Endothelial cell of umbilical vein (primary cell): ENCODE measurements around the gene DYRK1B. TPM values are rescaled to one million over a fixed set of nuclear protein-coding genes. Genes with fewer than 3 reads are reported as not detected.

Source experiments
- BruUV-seq: library from RNA; stranded (reverse); fragments of 400-500 nt; replicated peaks from 2 replicates; lab custom pipeline; 2021; lab: Mats Ljungman, UMichigan
- CTCF ChIA-PET: fragments of 300-600, 350-600 bp; sonication (Branson Sonifier 250); formaldehyde crosslinking; loops from one replicate; lab custom pipeline; 2021; ENCODE audit warnings: antibody characterized with exemption, inconsistent platforms; lab: Charles Lee
- POLR2A ChIA-PET: fragments of 300-600, 350-600 bp; sonication (Branson Sonifier 250); formaldehyde crosslinking; loops from one replicate; lab custom pipeline; 2021; ENCODE audit warnings: antibody characterized with exemption, inconsistent platforms; lab: Charles Lee
- DNase-seq: peaks from one replicate; pipeline ENCODE4 v3.0.0-alpha.2; 2011; ENCODE audit warnings: low read depth, low spot score
- FAIRE-seq: peaks from 2 replicates; lab custom pipeline; 2011; peaks lifted over from hg19 to GRCh38; lab: Jason Lieb, UNC
- H2AFZ ChIP-seq: 2 replicates; pipeline ENCODE4 v1.6.0; 2012; ENCODE audit warnings: low read depth, low read length, control low read depth, inconsistent platforms
- H3K27ac ChIP-seq: 2 replicates; pipeline ENCODE4 v1.5.1; 2011; ENCODE audit warnings: low read depth, mild to moderate bottlenecking, control low read depth, low read length, moderate library complexity; ENCODE audit not compliant: insufficient read depth
- H3K27me3 ChIP-seq, 2 experiments: 2 replicates each; pipeline versions ENCODE4 v1.6.0 to v1.6.1; 2011; ENCODE audit warnings: low read length in 2 of 2, mixed read lengths in 1 of 2; ENCODE audit not compliant: control insufficient read depth in 2 of 2, insufficient read depth in 2 of 2
- H3K36me3 ChIP-seq, 2 experiments: 2 replicates in 1 of 2; 3 replicates in 1 of 2; pipeline ENCODE4 v1.5.1; 2011; ENCODE audit warnings: low read length in 2 of 2, mild to moderate bottlenecking in 1 of 2, moderate library complexity in 1 of 2; ENCODE audit not compliant: control insufficient read depth in 2 of 2, insufficient read depth in 2 of 2; ENCODE audit errors: extremely low read depth in 1 of 2
- H3K4me1 ChIP-seq: 3 replicates; pipeline ENCODE4 v1.5.1; 2011; ENCODE audit warnings: mild to moderate bottlenecking, low read length; ENCODE audit not compliant: control insufficient read depth, insufficient read depth; ENCODE audit errors: extremely low read depth
- H3K4me2 ChIP-seq: 2 replicates; pipeline ENCODE4 v1.6.1; 2011; ENCODE audit warnings: low read length, control low read depth, mixed read lengths; ENCODE audit not compliant: insufficient read depth
- H3K4me3 ChIP-seq, 3 experiments: fragments of 200-600 bp in 1 of 3; sonication (generic), shearing (Covaris generic) in 1 of 3; replicated peaks in 1 of 3; 2 replicates each; pipeline ENCODE4 v1.5.1; 2011 to 2016; ENCODE audit warnings: control low read depth in 3 of 3, low read length in 3 of 3, mild to moderate bottlenecking in 2 of 3, inconsistent platforms in 1 of 3, low read depth in 1 of 3, moderate library complexity in 1 of 3; ENCODE audit not compliant: insufficient read depth in 1 of 3
- H3K79me2 ChIP-seq: 2 replicates; pipeline ENCODE4 v1.6.0; 2012; ENCODE audit warnings: low read length, inconsistent platforms; ENCODE audit not compliant: control insufficient read depth, insufficient read depth
- H3K9ac ChIP-seq: replicated peaks from 2 replicates; pipeline ENCODE3; 2011; ENCODE audit warnings: low read length, control low read depth; ENCODE audit not compliant: insufficient read depth; ENCODE audit errors: extremely low read depth
- H3K9me1 ChIP-seq: replicated peaks from 3 replicates; pipeline ENCODE4 v1.6.0; 2011; ENCODE audit warnings: mild to moderate bottlenecking, low read length; ENCODE audit not compliant: control insufficient read depth, insufficient read depth; ENCODE audit errors: extremely low read depth
- H3K9me3 ChIP-seq: replicated peaks from 2 replicates; pipeline ENCODE4 v1.5.1; 2012; ENCODE audit warnings: low read length, inconsistent platforms; ENCODE audit not compliant: control insufficient read depth, insufficient read depth
- H4K20me1 ChIP-seq: replicated peaks from 2 replicates; pipeline ENCODE3; 2011; ENCODE audit warnings: mild to moderate bottlenecking, low read length; ENCODE audit not compliant: control insufficient read depth, insufficient read depth; ENCODE audit errors: extremely low read depth
- CTCF ChIP-seq, 2 donors: IDR thresholded peaks; 1 replicate in 1 of 2; 2 replicates in 1 of 2; pipeline ENCODE4 v1.5.1; 2011; ENCODE audit warnings: low read length in 2 of 2, mild to moderate bottlenecking in 2 of 2, moderate library complexity in 2 of 2, control low read depth in 1 of 2, inconsistent platforms in 1 of 2, low read depth in 1 of 2; ENCODE audit not compliant: insufficient read depth in 1 of 2; ENCODE audit errors: extremely low read depth in 1 of 2
- EZH2 ChIP-seq: IDR thresholded peaks from 2 replicates; pipeline ENCODE4 v1.6.1; 2012; ENCODE audit warnings: borderline replicate concordance, low read depth, mild to moderate bottlenecking, moderate library complexity, low read length, inconsistent platforms; ENCODE audit not compliant: severe bottlenecking
- FOS ChIP-seq: IDR thresholded peaks from 2 replicates; pipeline ENCODE4 v1.6.1; 2011; ENCODE audit warnings: mild to moderate bottlenecking, low read length, moderate library complexity, borderline replicate concordance; ENCODE audit not compliant: insufficient read depth
- GATA2 ChIP-seq: IDR thresholded peaks from 2 replicates; pipeline ENCODE4 v1.7.0; 2011; ENCODE audit warnings: low read depth, mild to moderate bottlenecking, moderate library complexity, mixed read lengths, low read length; ENCODE audit not compliant: insufficient read length, insufficient read depth
- JUN ChIP-seq: IDR thresholded peaks from 2 replicates; pipeline ENCODE4 v1.6.1; 2011; ENCODE audit warnings: borderline replicate concordance, low read depth; ENCODE audit not compliant: insufficient read length, insufficient read depth
- MAX ChIP-seq: IDR thresholded peaks from 2 replicates; pipeline ENCODE4 v1.6.1; 2011; ENCODE audit not compliant: insufficient read depth, insufficient read length
- MYC ChIP-seq: IDR thresholded peaks from one replicate; pipeline ENCODE4 v1.6.1; 2011; ENCODE audit warnings: mild to moderate bottlenecking, low read depth, low read length
- POLR2A ChIP-seq: IDR thresholded peaks from 2 replicates; pipeline ENCODE4 v1.6.1; 2012; ENCODE audit warnings: low read depth, mild to moderate bottlenecking, control low read depth, low read length
- POLR2AphosphoS5 ChIP-seq: IDR thresholded peaks from 2 replicates; pipeline ENCODE4 v1.6.1; 2012; ENCODE audit warnings: low read depth, mild to moderate bottlenecking, control low read depth, low read length, moderate library complexity; ENCODE audit not compliant: insufficient read depth
- dilution Hi-C: fragments of 300-500 bp; cut with MboI; formaldehyde crosslinking; loops from one replicate; pipeline ENCODE4 v1.15.0; 2019; ENCODE audit warnings: low sequenced_read_pairs; ENCODE audit not compliant: extremely low pct_ligation_motif_present
- intact Hi-C: fragments of 100-400 bp; cut with micrococcal nuclease; formaldehyde crosslinking; loops from one replicate; pipeline ENCODE4 v1.10.0; 2022
- polyA plus RNA-seq, 4 experiments: library from polyadenylated mRNA; depleted of rRNA in 3 of 4; stranded (reverse) in 3 of 4; unstranded in 1 of 4; fragments of >200 nt; gene quantifications; 2 replicates each; pipeline versions ENCODE4 v1.2.1 to v1.2.3, GENCODE V29; 2011 to 2012; ENCODE audit warnings: missing spikeins in 1 of 4
- total RNA-seq: library from RNA; stranded (reverse); gene quantifications from 2 replicates; pipeline ENCODE4 v1.2.3, GENCODE V29; 2021

The DYRK1B gene
- total and polyA plus RNA-seq, 2 donors (not counting 3 experiments of a cell fraction or from before 2014, with no cell fraction given), result 17.7 to 30.8 TPM

- intact Hi-C loops, result no loop called here
- no peak for FAIRE-seq
- H3K4me2 ChIP-seq, result no peak overlapping the region
These were observed 6.5 kb upstream of the DYRK1B start for GRCh38 chr19:39840492-39840891.

More at GRCh38 chr19:39840492-39840891, 6.5 kb upstream of the DYRK1B start:
- TF ChIP-seq MYC, result no peak
- TF ChIP-seq POLR2AphosphoS5, result no peak
- no peak for TF ChIP-seq MAX
- no peak for TF ChIP-seq FOS
- TF ChIP-seq EZH2, result no peak
- no peak for TF ChIP-seq POLR2A
- TF ChIP-seq CTCF (IDR thresholded peaks at IDR 0.05; ENCODE audit: extremely low read depth in 1 of 2, insufficient read depth in 1 of 2, low read depth in 1 of 2, low read length in 2 of 2), result no peak
- no peak for TF ChIP-seq GATA2
- TF ChIP-seq JUN, result no peak
- no peak overlapping the region for H3K4me3 ChIP-seq
- H3K9me3 ChIP-seq, result no peaks in the 10 kb centered on the region
- peaks cover 15% of the 10 kb centered on the region for H3K4me1 ChIP-seq
- H3K27me3 ChIP-seq, result no peaks in the 10 kb centered on the region
- DNase-seq, result no peak
- H3K9ac ChIP-seq, result no peak overlapping the region
- ChIA-PET CTCF (interaction anchor here (0.7 kb wide), 1 partner anchor 16 kb away, joined by 3 read pairs; no protein-coding TSS in a partner anchor), POLR2A (no interaction called here)
- H3K36me3 ChIP-seq, result peaks cover 4 to 25% of the 10 kb centered on the region in 2 experiments
- peaks cover 63% of the 10 kb centered on the region for H3K79me2 ChIP-seq
- no peak overlapping the region for H2AFZ ChIP-seq
- no peaks in the 10 kb centered on the region for H3K9me1 ChIP-seq
- H3K27ac ChIP-seq, result no peak overlapping the region
- dilution Hi-C loops, result no loop called here
- BruUV-seq, result no TSS peak
- no peaks in the 10 kb centered on the region for H4K20me1 ChIP-seq
